ENCODE data around the gene CALCB. TPM values are rescaled to one million over a fixed set of nuclear protein-coding genes. Genes with fewer than 3 reads are reported as not detected.
A peak's percentile ranks its signal among the peaks of the same experiment; 100 is the strongest.

CALCB gene
- total RNA-seq, 1 donor from 2014 or later = not detected

- no peak for DNase-seq
Observed at GRCh38 chr11:15118431-15118830, 45.0 kb downstream of the CALCB start.

- no peak for DNase-seq
Observed at GRCh38 chr11:15119352-15119751, 46.0 kb downstream of the CALCB start.

- DNase-seq = no peak
Observed at GRCh38 chr11:15119826-15120225, 46.4 kb downstream of the CALCB start.

- DNase-seq = peak; percentile 14
Observed at GRCh38 chr11:15123849-15124248, 50.5 kb downstream of the CALCB start.

GRCh38 chr11:15124528-15124927 lies 51.1 kb downstream of the CALCB start:
- DNase-seq = no peak

- no peak for DNase-seq
Observed at GRCh38 chr11:15127341-15127740, 53.9 kb downstream of the CALCB start.

Other genes with a start within 250 kb of the CALCB start
- gene CYP2R1, start 181.4 kb upstream of the CALCB start, total RNA-seq = 43.7 TPM
- not detected for gene CALCA, start 101.2 kb upstream of the CALCB start, total RNA-seq
- 0.31 TPM for gene INSC, start 41.3 kb downstream of the CALCB start, total RNA-seq